Measurements from ENCODE around the gene RYR3.

Gene RYR3

GRCh38 chr15:33822479-33822878 lies 511.7 kb downstream of the RYR3 start:
- DNase-seq (ENCODE audit: low read depth): no peak
- no peak overlapping the region for H3K4me3 ChIP-seq (ENCODE audit: low read depth, low read length)
- TF ChIP-seq CTCF (IDR thresholded peaks at IDR 0.05; ENCODE audit: low read depth, low read length, missing control alignments): no peak

GRCh38 chr15:33823119-33823518 lies 512.4 kb downstream of the RYR3 start:
- H3K4me3 ChIP-seq (ENCODE audit: low read depth, low read length): no peak overlapping the region
- TF ChIP-seq CTCF (IDR thresholded peaks at IDR 0.05; ENCODE audit: low read depth, low read length, missing control alignments): no peak
- no peak for DNase-seq (ENCODE audit: low read depth)

- DNase-seq (ENCODE audit: low read depth): no peak
- no peak for TF ChIP-seq CTCF (IDR thresholded peaks at IDR 0.05; ENCODE audit: low read depth, low read length, missing control alignments)
- no peak overlapping the region for H3K4me3 ChIP-seq (ENCODE audit: low read depth, low read length)
These were observed 514.7 kb downstream of the RYR3 start for GRCh38 chr15:33825453-33825852.

GRCh38 chr15:33826201-33826600 lies 515.4 kb downstream of the RYR3 start:
- TF ChIP-seq CTCF (IDR thresholded peaks at IDR 0.05; ENCODE audit: low read depth, low read length, missing control alignments): no peak
- no peak for DNase-seq (ENCODE audit: low read depth)
- H3K4me3 ChIP-seq (ENCODE audit: low read depth, low read length): no peak overlapping the region

- no peak for TF ChIP-seq CTCF (IDR thresholded peaks at IDR 0.05; ENCODE audit: low read depth, low read length, missing control alignments)
- DNase-seq (ENCODE audit: low read depth): no peak
- no peak overlapping the region for H3K4me3 ChIP-seq (ENCODE audit: low read depth, low read length)
These were observed 519.6 kb downstream of the RYR3 start for GRCh38 chr15:33830351-33830750.

GRCh38 chr15:33831646-33832045 lies 520.9 kb downstream of the RYR3 start:
- no peak for DNase-seq (ENCODE audit: low read depth)
- TF ChIP-seq CTCF (IDR thresholded peaks at IDR 0.05; ENCODE audit: low read depth, low read length, missing control alignments): no peak
- H3K4me3 ChIP-seq (ENCODE audit: low read depth, low read length): no peak overlapping the region

- DNase-seq (ENCODE audit: low read depth): no peak
- TF ChIP-seq CTCF (IDR thresholded peaks at IDR 0.05; ENCODE audit: low read depth, low read length, missing control alignments): no peak
- no peak overlapping the region for H3K4me3 ChIP-seq (ENCODE audit: low read depth, low read length)
These were observed 524.4 kb downstream of the RYR3 start for GRCh38 chr15:33834892-33835743.
